DMS153 treated with DMSO at 0.1 percent for 48 hours (cell line): ENCODE results near the gene TCEA3.
A peak's percentile ranks its signal among the peaks of the same experiment; 100 is the strongest.
"Not testable (repeated sequence)": the region's sequence is repeated elsewhere in the genome, so short reads cannot be mapped to it uniquely, and the experiment has no call there.

Experiments used
- DNase-seq: peaks from one replicate; lab custom pipeline; 2025; ENCODE audit not compliant: unreplicated experiment; lab: John Stamatoyannopoulos, UW

TCEA3 gene

DNA sequence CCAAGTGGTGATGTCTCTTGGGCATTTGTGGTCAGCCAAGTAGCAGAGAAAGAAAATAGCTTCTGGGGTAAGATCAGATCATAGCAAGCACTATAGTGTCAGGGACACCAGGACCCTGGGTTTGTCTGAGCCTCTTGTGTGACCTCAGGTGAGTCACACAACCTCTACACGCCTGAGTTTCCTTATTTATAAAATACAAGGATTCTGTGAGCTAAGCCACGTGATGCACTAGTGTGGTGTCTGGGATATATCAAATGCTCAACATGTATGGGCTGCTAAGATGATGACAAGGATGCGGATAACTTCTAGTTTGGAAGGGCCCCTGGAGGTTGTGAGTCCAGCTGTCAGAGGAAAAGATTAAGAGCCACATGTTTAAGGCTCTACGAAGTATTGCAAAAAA is 30.4 kb downstream of the TCEA3 start:
- DNase-seq = no peak

DNA sequence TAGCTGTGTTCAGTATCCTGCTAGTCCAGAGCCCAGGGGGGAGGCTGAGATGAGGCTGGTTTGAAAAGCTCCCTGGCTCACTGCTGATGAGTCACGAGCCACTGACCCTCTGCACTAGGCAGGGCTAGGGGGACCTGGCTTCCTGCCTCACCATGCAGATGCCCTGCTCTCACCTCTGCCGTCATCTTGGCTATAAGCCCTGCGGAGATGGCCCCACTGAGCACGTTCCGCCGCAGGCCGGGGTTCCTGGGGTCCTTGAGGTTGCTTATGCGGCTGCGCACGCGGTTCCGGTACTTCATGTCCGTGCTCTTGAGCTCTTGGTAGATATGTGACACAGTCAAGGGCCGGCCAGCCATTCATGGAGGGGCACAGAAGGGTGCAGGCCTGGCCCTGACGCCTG is 30.8 kb downstream of the TCEA3 start:
- no peak for DNase-seq

DNA sequence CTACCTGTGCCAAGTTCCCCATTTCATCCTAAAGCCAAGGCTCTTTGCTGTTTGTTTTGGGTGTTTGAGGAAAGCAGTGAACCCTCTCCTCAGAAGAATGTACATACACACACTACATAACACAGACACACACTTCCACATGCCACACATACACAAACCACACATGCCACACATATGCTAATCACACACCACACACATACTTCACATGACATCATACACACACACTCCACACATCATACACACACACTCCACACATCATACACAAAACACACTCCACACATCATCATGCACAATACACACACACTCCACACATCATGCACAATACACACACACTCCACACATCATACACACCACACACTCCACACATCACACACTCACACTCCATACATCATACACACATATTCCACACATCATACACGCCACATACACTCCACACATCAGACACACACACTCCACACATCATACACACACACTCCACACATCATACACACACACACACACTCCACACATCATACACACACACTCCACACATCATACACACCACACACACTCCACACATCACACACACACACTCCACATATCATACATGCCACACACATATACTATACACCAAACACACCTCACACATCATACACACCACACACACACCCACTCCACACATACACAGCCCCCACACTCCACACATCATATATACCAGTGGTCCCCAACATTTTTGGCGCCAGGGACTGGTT is 32.3 kb downstream of the TCEA3 start:
- DNase-seq = no peak

DNA sequence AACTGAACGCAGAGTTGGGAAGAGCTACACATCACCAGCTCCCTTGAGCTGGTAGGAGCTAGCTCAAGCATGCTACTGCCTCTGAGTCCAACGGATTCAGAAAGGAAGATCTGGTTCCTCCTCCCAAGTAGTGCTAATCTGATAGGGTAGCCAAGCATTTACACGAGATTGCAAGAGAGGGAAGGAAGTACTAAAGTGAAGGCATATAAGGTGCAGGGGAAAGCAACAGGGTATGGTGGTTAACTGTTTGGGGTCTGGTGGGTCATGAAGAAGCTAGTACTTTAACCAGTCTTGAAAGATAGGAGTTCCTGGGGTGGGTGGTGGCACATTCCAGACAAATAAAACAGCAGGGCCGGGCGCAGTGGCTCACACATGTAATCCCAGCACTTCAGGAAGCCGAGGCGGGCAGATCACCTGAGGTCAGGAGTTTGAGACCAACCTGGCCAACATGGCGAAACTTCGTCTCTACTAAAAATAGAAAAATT is 34.7 kb downstream of the TCEA3 start:
- no peak for DNase-seq

DNA sequence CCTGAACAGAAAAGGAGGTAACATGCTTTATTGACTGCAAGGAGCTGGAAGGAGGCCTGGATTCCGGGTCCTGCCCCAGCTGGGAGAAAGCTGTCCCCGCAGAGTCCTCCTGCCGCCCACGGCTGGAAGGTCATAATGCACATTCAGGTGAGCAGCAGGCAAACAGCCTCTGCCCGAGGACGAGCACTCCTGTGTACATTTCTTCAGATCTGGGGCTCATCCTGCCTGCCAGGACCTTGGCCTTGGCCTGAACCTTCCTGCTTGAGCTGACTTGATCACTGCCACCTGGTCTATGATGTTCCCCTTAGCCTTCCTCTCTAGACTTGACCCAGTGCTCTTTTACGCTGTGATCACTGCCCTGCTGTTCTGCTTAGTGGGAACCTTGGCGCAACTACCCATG is 37.1 kb downstream of the TCEA3 start:
- DNase-seq = no peak

DNA sequence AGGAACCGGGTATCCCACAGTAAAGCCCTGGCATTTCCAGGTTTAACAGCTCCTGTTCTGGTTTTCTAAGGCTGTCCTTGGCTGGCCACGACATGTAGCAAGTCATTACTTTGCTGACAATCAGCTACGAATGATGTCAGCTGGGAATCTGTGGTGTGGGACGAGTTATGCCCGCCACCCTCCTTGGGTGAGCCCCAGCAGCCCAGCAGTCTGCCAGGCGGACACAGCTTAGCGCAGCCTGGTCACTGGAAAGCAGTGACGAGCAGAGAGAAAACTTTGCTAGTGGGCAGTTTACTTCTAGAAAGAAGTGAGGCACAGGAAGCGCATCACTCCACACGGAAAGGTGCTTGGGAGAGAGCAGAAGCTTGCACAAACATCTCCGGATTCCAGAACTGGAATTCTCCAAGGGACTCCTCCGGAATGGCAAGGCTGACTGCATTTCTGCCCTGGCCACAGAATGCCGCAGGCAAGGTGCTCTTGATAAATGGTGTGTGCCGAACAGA is 39.4 kb downstream of the TCEA3 start:
- no peak for DNase-seq

DNA sequence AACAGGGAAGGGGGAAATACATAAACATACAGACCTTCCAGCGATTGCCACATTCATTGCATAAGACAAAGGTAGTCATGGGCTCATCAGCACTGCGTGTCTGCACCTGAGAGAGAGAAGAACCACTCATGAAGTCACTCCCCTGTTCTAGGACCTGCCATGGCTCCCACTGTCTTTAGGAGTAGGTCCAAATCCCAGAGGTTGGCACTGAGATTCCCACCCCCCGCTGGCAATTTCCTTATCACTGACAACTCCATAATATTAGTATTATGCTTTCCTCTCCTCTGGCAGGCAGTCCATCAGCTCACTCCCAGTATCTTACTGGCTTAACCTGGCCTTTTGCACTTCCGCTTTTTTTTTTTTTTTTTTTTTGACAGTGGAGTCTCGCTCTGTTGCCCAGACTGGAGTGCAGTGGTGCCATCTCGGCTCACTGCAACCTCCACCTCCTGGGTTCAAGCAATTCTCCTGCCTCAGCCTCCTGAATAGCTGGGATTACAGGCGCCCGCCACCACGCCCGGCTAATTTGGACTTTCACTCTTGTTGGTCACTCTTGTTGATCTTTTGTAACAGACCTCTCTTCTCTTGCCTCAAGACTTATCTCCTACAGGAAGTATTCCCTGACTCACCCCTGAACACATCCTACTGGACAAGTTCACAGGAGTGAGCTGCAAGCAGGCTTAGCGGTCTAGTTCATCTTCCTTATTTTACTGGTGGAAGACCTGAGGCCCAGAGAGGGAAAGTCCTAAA is 40.1 kb downstream of the TCEA3 start:
- no peak for DNase-seq

DNA sequence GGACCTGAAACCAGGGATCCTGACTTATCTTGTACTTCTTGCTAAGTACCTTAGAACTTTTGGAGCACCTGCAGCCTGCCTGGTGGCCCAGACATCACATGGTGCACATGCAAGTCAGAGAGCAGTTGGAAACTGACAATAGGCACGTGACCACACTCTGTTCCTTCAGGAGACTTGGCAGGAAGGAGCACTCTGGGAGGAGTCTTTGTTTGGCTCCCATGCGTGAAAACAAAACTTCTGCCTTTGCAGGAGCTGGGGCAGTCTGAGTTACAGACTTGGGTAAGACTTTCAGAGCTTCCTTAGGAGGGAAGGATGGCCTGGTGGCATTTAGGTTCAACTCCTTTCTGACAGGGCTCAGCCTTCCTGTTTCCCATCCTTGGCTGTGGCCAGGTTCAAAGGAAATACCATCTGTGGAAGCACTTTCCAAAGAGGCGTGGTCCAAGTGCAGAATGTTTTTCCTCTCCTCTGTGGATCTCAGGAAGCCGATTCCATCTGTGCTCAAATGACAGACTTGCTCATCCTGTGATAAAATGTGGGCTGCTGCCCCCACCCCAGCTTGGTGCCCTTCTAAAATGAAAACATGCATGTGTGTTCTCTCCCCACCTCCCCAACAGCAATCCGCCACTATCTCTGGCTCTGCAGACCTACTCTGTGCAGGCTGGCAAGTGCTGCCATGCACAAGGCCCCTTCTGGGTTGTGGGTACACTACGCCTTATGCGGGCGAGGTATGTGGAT is 40.8 kb downstream of the TCEA3 start:
- no peak for DNase-seq

DNA sequence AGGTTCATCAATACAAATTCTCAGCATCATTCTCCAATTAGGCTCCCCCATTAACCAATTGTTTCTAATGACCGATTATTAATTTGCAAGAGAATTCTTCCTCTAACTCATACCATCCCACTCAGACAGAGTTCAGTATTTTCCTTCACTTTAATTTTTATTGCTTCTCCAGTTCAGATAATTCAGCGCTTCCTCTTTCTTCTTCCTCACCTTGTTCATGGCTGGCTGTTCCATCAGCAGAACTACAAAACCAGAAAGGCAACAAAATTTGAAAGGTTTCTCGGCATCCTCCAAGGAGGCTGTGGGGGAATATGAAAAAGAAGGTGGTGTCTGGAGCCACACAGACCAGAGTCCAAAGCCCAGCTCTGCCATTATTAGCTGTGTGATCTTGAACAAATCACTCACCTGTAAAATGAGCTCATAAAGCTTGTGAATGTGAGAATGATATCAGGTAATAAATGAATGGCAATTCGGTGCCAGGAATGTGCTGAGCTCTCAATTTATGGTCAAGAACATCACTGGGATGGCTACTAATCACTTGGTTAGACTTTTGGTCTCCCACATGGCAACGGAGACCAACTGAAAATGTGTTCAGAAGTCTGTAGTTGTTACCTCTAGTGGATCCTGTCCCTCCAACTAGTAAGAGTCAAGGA is 43.2 kb downstream of the TCEA3 start:
- DNase-seq = no peak

DNA sequence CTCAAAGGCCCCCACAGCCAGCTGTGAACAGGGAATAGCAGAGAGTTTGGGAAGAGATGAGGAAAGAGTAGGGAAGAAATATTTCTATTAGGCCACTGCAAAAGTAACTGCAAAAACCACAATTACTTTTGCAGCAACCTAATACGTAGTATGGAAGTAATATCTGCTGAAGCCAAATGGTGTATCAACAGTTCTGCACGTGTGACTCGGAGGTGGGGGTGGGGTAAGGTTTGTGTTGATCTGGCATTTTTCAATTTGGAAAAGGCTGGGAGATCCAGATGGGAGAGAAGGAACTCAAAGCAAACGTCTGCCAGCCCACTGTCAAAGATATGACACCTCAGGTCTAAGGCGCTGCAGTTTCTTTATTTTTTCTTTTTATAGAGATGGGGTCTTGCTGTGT is 43.8 kb downstream of the TCEA3 start:
- DNase-seq = no peak

DNA sequence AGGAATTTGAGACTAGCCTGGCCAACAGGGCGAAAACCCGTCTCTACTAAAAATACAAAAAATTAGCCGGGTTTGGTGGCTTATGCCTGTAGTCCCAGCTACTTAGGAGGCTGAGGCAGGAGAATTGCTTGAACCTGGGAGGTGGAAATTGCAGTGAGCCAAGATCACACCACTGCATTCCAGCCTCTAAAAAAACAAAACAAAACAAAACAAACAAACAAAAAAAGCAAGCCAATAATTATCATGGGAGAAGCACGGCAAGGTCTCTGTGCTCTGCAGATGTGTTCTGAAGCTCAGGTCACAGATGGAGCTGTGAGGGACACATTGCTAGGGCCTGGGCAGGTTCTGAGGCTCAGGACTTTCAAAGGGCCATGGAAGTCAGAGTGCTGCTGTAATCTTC is 44.3 kb downstream of the TCEA3 start:
- not testable (repeated sequence) for DNase-seq

DNA sequence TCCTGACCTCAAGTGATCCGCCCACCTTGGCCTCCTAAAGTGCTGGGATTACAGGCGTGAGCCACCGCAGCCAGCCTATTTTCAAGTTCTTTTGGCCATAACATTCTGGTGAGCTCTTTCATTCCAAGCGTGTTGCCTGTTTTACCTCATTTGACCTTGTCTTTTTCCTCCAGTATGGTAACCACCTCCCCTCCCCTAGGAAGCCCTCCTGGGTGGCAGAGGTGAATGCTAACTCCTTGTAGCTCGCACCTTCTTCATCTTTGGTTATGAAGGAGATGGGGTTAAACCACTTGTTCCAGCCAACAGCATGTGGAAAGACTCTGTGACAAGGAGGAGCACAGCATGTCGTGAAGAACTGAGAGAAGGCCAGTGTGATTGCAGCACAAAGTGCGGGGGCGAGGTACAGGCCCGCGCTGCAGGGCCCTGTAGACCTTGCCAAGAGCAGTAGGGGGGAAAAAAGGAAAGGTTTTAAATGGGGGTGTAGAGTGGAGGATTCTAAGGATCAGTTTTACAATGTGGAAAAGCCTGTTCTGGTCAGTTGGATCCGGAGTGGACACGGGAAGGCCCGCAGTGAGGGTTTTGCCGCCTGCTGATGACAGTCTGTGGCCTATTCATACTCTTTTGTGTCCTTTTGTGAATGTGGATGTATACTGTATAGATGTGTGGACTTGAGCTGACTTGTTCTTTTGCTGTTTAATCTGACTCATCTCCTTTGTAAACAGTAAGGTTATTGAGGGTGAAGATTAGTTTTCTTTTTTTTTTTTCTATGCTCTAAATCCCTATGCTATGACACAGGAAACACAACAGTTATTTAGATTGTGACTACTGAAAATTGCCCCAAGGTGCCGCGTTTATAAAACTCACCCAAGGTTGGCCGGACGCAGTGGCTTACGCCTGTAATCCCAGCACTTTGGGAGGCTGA is 47.4 kb downstream of the TCEA3 start:
- DNase-seq = peak; percentile 25

DNA sequence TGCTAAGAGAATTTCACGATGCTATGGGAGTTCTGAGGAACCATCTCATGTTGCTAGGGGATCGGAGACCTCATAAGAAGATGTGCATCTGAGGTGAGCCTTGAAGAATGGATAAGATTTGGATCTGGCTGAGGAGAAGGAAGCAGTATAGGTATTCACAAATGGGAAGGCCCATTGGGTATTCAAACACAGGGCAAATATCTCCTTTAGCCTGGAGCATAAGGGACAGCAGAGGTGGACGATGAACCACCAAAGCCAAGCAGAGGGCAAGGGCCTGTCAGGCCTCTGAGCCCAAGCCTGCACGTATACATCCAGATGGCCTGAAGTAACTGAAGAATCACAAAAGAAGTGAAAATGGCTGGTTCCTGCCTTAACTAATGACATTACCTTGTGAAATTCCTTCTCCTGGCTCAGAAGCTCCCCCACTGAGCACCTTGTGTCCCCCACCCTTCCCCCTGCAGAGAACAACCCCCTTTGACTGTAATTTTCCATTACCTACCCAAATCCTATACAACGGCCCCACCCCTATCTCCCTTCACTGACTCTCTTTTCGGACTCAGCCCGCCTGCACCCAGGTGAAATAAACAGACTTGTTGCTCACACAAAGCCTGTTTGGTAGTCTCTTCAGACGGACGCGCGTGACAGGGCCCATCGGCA is 50.3 kb downstream of the TCEA3 start:
- not testable (repeated sequence) for DNase-seq

DNA sequence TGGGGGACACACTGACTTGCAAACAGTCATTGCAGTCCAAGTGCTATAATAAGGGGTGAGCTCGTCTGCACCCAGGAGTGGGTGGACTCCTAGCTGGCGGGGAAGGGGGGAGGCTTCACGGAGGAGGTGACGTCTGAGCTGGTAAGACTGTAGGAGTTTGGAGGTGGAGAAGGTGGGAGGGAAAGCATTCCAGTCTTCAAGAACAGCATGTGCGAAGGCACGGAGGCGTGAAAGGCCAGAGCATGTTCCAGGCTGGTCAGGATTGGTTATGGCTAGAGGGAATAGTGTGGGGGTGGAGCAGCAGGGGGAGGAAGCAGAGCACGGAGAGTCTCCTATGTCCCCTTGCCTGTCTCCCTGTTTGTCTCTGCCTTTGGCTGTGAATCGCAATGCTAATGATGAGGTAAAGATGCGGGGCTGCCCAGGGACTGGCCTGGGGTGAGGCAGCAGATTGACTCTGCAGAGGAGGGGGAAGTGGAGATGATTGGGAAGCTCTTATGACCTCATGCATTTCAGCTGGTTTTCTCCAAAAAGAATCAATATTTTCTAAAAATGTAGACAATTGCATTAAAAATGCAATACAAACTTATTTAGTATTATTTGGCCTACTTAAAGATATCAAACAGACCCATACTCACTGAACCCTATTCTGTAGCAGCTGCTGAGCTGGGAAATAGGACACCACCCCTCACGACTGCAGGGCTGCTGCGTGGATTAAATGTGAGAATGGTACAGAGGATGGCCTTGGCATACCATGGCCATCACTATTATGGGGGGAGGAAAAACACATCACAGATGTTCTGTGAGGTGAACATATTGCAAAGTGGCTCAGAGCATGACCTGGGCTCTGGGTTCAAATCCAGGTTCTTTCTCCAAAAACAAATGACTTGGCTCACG is 52.3 kb downstream of the TCEA3 start:
- no peak for DNase-seq

DNA sequence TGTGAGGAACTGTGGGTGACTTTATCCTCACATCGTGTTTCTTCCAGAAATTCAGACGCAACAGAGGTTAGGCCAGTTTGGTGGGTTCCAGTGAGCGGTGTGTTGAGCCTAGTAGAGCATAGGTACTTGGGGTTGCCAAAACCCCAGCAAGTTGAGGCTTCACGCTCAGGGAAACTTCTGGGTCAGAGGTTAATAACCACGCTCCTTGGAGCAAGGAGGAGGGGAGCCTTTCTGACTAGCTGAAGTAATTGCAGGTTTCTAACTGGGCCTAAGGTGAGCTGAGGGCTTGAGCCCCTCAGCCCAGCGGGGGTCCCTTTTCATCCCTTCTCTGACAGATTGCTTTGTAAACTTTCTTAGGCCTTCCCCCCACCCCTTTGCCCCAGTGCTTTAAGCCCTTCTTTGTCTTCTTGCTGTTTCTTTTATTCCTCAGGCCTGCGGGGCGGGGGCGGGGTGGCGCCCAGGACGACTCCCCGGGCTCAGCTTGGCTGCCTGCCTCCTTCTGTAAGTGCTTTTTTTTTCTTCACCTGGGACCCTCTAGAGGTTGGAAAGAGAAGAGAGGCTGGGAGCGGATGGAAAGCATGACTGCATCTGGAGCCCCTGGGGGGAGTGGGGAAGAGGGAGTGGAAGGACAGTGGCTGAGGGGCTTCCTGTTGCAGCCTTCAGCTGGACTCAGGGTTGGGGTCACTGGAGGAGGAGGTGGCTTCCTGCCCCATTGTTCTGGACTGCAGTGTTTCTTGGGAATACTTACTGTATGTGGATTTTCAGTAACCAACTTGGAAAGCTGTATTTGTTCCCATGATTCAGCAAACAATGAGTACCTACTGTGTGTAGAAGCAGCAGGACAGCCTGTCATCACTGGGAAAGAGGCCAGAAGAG is 53.6 kb downstream of the TCEA3 start:
- DNase-seq = no peak

DNA sequence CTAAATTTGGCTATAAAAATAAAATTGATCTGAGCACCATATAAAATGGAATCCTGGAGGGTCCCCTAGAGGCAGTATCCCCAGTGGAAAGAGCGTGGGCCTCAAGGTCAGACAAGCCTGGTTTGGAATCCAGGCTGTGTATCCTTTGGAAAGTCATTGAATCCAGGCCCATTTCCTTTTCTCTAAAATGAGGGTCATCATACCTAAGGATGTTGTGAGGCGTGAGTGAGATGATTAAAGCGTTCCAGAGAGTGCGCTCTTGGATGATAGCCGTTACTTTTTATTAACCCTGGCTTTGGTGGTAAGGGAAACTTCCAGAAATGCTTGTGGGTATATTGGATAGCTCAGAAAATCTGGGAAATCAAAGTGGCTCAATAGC is 54.2 kb downstream of the TCEA3 start:
- DNase-seq = no peak

DNA sequence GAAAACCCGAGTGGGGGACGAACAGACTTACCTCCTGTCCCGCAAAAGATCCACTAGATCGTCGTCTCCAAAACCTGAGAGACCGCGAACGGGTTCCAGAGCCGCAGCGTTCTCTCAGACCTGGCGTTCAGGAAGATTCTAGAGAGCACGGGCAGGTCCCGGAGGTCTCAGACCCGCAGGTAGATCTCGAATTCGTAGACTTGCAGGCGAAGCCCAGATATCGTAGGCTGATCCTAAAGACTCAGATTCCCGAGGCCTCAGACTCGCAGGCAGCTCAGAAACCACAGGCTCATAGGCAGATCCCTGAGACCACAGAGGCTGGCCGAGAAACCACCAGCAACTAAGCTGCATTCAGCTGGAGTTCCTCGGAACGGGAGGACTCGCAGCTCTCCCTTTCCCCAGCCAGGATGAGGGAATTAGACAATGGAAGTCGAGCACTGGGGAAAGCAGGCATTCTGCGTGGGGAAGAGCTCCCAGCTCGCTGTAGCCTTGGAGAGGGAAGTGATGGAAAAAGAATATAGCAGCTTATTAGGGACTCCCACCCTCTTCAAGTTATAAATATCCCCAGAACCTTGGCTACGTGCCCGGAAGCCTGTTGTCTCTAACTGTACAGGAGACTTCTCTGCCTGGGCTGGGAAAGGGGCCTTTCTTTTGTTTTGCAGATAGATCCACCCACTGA is 55.1 kb downstream of the TCEA3 start, which contains the start of gene ZNF436:
ZNF436 (minus strand) TSS at position 502 of the 679 bp plus-strand sequence. CDS start 1,831 bp downstream, outside the sequence.
- DNase-seq = peak; percentile 81
